ENCODE data around the gene TAF15. TPM values are rescaled to one million over a fixed set of nuclear protein-coding genes. Genes with fewer than 3 reads are reported as not detected.

TAF15 gene
- total and polyA plus RNA-seq, 2 donors (not counting 1 experiment from before 2014, with no cell fraction given): 22.9 to 84.1 TPM

GRCh38 chr17:35773679-35774425 is 35.4 kb upstream of the TAF15 start:
- peak in 1 of 2 donors; percentile 50 for DNase-seq (ENCODE audit: low read depth in 2 of 2)
- Histone ChIP-seq H3K36me3 (ENCODE audit: control insufficient read depth, insufficient read depth, low read length) (no peaks in the 10 kb centered on the region), H3K9ac (ENCODE audit: insufficient read depth, low read length) (no peak overlapping the region), H3K79me2 (ENCODE audit: control insufficient read depth, insufficient read depth, low read length) (no peaks in the 10 kb centered on the region), H3K27ac (ENCODE audit: insufficient read depth, low read length) (no peak overlapping the region), H3K4me3 (replicated peaks in 1 of 4; ENCODE audit: control extremely low read depth in 1 of 4, insufficient read depth in 1 of 4, low read depth in 3 of 4, low read length in 4 of 4) (no peak overlapping the region), H3K4me1 (ENCODE audit: control insufficient read depth, extremely low read depth, insufficient read depth, low read length) (peaks cover 14% of the 10 kb centered on the region), H2AFZ (ENCODE audit: low read length) (no peak overlapping the region), H3K9me3 (ENCODE audit: control insufficient read depth, insufficient read depth, low read depth, low read length) (no peaks in the 10 kb centered on the region), H3K4me2 (ENCODE audit: extremely low read depth, insufficient read depth, low read length) (no peak overlapping the region), H4K20me1 (ENCODE audit: control insufficient read depth, extremely low read depth, insufficient read depth, low read length) (no peaks in the 10 kb centered on the region), H3K27me3 (ENCODE audit: control insufficient read depth, insufficient read depth, low read length) (peaks cover 15% of the 10 kb centered on the region)
- no peak for TF ChIP-seq EZH2 (IDR thresholded peaks at IDR 0.05; ENCODE audit: low read length, missing control alignments)
- no peak for TF ChIP-seq CTCF (conservative IDR thresholded peaks at IDR 0.05 in 1 of 2, IDR thresholded peaks at IDR 0.05 in 1 of 2; ENCODE audit: low read depth in 1 of 2, low read length in 2 of 2)

GRCh38 chr17:35774499-35774898 is 34.8 kb upstream of the TAF15 start:
- Histone ChIP-seq H3K4me3 (replicated peaks in 1 of 4; ENCODE audit: control extremely low read depth in 1 of 4, insufficient read depth in 1 of 4, low read depth in 3 of 4, low read length in 4 of 4) (no peak overlapping the region), H3K79me2 (ENCODE audit: control insufficient read depth, insufficient read depth, low read length) (no peaks in the 10 kb centered on the region), H3K9ac (ENCODE audit: insufficient read depth, low read length) (no peak overlapping the region), H4K20me1 (ENCODE audit: control insufficient read depth, extremely low read depth, insufficient read depth, low read length) (no peaks in the 10 kb centered on the region), H3K27ac (ENCODE audit: insufficient read depth, low read length) (no peak overlapping the region), H2AFZ (ENCODE audit: low read length) (no peak overlapping the region), H3K36me3 (ENCODE audit: control insufficient read depth, insufficient read depth, low read length) (no peaks in the 10 kb centered on the region), H3K27me3 (ENCODE audit: control insufficient read depth, insufficient read depth, low read length) (peaks cover 11% of the 10 kb centered on the region), H3K4me1 (ENCODE audit: control insufficient read depth, extremely low read depth, insufficient read depth, low read length) (peaks cover 14% of the 10 kb centered on the region), H3K9me3 (ENCODE audit: control insufficient read depth, insufficient read depth, low read depth, low read length) (no peaks in the 10 kb centered on the region), H3K4me2 (ENCODE audit: extremely low read depth, insufficient read depth, low read length) (no peak overlapping the region)
- TF ChIP-seq CTCF (conservative IDR thresholded peaks at IDR 0.05 in 1 of 2, IDR thresholded peaks at IDR 0.05 in 1 of 2; ENCODE audit: low read depth in 1 of 2, low read length in 2 of 2) (no peak), EZH2 (IDR thresholded peaks at IDR 0.05; ENCODE audit: low read length, missing control alignments) (no peak)
- peak; percentile 75 to 80 for DNase-seq (ENCODE audit: low read depth in 2 of 2)

GRCh38 chr17:35775039-35775438 is 34.2 kb upstream of the TAF15 start:
- peaks cover 11% of the 10 kb centered on the region for H3K27me3 ChIP-seq (ENCODE audit: control insufficient read depth, insufficient read depth, low read length)
- H2AFZ ChIP-seq (ENCODE audit: low read length): no peak overlapping the region
- H3K36me3 ChIP-seq (ENCODE audit: control insufficient read depth, insufficient read depth, low read length): no peaks in the 10 kb centered on the region
- peaks cover 14% of the 10 kb centered on the region for H3K4me1 ChIP-seq (ENCODE audit: control insufficient read depth, extremely low read depth, insufficient read depth, low read length)
- TF ChIP-seq EZH2 (IDR thresholded peaks at IDR 0.05; ENCODE audit: low read length, missing control alignments) (no peak), CTCF (conservative IDR thresholded peaks at IDR 0.05 in 1 of 2, IDR thresholded peaks at IDR 0.05 in 1 of 2; ENCODE audit: low read depth in 1 of 2, low read length in 2 of 2) (no peak)
- no peak overlapping the region for H3K27ac ChIP-seq (ENCODE audit: insufficient read depth, low read length)
- no peak overlapping the region for H3K4me3 ChIP-seq (replicated peaks in 1 of 4; ENCODE audit: control extremely low read depth in 1 of 4, insufficient read depth in 1 of 4, low read depth in 3 of 4, low read length in 4 of 4)
- no peaks in the 10 kb centered on the region for H3K79me2 ChIP-seq (ENCODE audit: control insufficient read depth, insufficient read depth, low read length)
- DNase-seq (ENCODE audit: low read depth in 2 of 2): no peak
- H3K4me2 ChIP-seq (ENCODE audit: extremely low read depth, insufficient read depth, low read length): no peak overlapping the region
- H3K9me3 ChIP-seq (ENCODE audit: control insufficient read depth, insufficient read depth, low read depth, low read length): no peaks in the 10 kb centered on the region
- H4K20me1 ChIP-seq (ENCODE audit: control insufficient read depth, extremely low read depth, insufficient read depth, low read length): no peaks in the 10 kb centered on the region
- H3K9ac ChIP-seq (ENCODE audit: insufficient read depth, low read length): no peak overlapping the region
